Measurements from ENCODE around the gene SYNE3.

SYNE3 gene

DNA sequence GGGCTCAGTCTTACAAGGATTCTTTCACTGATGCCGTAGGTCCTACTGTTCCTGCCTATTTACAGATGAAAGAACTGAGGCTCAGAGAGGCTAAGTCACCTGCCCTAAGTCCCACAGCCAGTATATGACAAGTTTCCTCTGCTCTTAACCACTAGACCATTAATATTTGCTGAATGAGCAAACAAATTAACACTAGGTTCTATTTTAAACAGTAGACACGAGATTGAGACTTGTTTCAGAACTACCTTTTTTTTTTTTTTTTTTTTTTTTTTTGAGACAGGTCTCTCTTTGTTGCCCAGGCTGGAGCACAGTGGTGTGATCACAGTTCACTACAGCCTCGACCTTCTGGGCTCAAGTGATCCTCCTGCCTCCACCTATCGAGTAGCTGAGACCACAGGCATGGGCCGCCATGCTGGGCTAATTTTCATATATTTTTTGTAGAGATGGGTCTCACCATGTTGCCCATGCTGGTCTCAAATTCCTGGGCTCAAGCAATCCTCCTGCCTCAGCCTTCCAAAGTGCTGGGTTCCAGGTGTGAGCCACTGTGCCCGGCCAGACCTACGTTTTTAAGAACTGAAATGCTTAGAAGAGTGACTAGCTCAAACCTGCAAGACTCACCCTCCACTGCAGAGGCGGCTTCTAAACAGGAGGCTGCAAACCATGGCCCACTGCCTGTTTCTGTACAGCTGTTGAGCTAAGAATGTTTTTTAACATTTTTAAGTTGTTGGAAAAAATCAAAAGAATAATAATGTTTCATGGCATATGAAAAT lies 12.9 kb downstream of the SYNE3 start:
- no peak for DNase-seq

DNA sequence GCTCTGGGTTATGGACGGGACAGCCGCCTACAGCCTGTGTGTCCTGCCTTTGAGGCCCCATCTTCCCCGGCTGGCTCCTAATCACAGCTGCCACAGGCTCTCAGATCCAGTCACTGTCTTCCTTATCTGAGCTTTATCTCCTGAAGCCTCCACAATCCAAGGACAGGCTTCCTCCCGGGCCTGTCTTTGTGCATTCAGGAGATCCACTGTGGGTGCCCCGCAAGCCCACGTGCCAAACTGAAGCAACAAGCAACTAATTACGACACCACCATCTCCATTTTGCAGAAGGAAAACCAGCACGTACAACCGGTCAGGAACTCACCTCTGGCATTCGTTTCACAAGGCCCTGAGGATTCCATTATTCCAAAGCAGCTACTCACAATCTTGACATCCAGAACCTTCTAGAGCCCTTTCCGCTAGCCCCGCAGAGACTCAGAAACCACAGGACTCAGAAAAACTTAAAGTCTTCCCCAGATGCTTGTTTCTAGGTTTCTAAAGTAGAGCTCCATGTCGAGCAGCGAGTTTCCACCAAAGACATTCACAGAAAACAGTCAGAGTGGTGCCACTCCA lies 14.0 kb downstream of the SYNE3 start:
- no peak for DNase-seq

DNA sequence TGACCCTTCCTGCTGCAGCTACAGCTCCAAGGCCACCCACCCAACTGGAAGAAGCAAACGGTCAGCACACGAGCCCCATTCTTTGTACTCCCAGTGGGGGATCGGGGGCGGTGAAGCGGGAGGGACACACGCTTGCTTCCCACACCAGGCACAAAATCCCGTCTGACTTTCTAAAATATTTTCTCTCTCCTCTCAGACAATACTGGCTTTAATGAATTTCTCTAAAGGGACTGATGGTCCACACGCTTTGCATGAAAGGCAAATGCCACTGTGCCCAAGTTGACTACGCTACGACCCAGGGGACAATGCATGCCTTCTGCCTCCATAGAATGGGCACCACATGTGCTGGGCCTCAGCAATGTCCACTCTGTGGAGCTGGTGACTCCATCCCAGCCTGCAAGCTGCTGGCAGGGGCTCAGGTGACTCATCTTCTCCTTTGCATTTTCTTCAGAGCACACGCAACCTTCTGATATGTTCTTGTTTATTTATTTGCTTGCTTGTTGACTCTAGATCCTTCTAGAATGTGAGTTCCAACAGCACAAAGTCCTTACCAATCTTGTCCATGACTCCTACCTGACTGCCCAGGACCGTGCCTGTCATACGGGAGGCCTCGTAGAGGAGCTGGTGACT lies 15.6 kb downstream of the SYNE3 start:
- DNase-seq = no peak

DNA sequence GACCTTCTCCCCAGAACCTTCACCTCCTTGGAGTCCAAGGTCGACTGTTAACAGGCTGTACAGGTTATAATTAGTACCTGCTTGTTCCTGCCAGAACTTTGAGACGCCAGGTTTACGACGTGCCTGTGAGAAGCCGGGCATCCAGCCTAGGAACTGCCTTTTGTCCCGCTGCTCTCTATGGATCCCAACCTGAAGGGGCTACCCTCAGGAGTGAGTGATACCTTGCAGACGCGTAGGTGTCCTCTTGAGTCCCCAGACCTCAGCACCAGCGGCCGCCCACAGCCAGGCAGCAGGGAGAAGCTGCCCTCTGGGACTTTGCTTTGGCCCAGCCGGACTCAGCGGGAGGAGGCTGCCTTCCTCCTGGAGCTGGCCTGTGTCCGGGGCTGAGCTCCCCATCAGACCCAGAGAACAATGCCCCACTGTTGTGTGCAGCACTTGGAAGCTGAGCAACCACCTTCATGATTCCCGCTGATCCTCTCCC lies 16.2 kb downstream of the SYNE3 start:
- no peak for DNase-seq

DNA sequence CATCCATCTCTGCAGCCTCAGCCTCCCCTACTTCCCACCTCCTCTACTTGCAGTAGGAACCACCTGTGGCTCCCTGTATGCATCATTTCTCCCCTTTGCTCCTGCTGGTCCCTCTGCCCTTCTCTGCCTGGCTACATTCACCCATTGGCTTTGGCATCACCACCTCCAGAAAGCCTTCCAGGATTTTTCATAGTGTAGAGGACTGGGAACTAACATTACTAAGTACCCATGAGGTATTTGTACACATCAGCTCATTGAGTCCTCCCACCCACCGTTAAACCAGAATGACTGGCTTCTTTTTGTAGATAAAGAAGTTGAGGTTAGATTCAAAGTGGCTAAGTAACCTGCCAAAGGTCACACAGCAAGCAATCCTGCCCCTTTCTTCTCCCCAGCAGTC lies 17.1 kb downstream of the SYNE3 start:
- no peak for DNase-seq

DNA sequence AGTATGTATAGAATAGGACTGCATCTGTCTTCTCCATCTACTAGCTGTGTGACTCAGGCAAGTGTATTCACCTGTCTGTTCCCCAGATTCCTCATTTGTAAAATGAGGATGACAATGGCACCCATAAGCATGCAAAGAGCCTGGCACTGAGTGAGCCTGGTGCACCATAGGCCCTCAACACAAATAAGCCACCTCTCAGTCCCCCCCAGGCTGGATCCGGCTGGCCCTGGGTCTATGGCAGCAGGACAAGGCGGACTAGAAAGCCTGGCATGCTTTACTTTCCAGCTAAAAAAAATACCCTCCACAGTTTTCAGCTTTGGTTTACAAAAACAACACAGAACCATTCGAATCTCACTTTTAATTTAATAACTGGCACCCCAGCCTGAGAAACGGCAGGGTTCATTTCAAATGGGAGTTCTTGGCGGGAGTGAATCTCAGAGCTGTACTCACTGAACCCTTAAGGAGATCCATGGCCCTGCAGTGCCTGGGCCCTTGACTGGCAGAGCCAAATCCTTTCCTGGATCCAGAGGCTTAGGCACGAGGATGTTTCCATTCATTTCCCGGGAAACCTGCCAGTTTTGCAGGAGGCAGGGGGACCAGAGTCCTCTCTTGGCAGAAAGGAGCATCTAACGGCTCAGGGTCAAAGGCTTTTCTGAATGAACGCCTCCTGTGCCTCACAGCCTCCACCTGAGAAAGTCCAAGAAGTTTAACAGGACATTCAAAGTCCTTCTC lies 17.7 kb downstream of the SYNE3 start:
- DNase-seq = peak; percentile 79

DNA sequence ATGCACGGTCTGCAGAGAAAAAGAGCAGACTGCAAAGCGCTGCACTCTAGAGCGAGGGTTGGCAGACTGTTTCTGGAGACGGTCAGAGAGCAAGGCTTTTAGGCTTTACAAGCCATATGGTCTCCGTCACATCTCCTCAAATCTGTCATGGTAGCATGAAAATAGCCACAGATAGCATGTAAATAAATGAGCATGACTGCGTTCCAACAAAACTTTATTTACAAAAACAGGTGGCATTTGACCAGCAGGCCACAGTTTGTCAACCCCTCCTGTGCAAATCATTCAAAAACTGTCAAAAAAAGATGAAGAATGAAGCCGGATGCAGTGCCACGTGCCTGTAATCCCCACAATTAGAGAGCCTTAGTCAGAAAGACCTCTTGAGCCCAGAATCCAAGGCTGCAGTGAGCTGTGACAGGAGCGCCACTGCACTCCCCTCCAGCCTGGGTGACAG lies 18.9 kb downstream of the SYNE3 start:
- DNase-seq = no peak

DNA sequence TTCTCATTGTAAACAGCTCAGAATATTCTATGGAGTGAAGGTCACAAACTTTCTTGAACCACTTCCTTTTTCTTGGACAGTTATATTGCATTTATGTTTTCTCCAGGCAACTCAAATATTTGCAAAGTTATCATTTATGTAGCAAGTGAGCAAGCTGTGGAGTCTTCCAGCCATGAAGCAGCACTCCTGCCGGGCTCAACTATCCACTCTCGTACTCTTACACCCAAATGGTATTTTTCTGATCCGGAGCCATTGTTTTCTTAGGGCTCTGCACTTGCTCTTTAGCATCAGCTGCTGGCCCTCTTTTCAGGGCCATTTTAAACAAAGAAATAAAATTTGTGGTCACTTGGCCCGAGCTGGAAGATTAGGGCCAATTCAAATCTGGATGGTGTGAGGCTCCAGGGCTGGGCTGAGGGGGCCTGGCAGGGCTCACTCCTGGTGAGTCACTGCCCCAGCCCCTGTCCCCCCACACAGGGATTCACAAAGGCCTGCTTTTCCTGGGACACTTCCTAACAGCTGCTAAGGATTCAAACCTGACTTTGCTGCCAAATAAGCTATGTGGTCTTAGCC lies 19.7 kb downstream of the SYNE3 start:
- no peak for DNase-seq

DNA sequence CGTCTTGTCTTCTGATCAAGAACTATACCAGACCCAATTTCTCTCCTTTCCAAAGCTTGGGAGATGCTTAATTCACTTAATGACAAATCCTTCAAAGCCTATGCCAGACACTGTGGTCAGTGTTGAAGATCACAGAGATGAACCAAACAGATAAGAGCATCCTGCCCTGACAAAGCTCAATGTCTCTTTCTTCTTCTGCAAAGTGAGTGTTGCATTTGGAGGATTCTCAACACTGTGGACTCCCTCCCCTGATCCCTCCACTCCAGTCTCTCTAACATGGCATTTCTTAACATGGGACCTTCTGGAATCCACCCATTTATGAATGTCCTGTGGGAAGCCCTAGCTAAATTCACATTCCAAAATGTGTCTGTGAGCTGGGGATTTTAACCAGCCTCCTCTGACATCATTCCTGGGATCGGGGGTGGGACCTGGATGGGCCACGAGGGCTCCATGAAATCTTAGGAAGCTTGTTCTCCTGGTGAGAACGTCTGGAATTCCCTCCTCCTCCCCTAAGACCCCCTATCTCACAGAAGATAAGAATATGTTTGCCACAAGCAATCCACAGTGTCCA lies 20.3 kb downstream of the SYNE3 start:
- DNase-seq = no peak

DNA sequence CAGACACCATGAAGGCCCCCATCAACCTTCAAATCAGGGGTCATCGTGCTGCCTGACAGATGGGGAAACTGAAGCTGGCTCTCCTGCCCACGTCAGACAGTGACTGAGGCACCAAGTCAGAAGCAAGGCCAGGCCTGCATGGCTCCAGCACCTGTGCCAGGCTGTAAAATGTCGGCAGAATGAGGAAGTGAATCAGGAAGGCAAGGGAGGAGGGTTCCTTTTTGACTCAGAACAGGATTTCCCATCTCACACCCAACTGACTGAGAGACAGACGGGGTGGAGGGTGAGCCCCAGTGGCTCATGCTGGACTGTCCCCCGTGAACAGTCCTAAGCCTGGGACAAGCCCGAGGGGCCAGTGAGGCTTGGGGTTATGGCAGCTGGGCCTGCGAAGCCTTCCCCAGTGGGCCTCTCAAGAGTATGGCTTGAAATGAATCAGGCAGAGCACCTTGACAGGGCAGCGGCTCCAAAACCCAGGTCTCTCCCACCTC lies 20.9 kb downstream of the SYNE3 start:
- DNase-seq = no peak

DNA sequence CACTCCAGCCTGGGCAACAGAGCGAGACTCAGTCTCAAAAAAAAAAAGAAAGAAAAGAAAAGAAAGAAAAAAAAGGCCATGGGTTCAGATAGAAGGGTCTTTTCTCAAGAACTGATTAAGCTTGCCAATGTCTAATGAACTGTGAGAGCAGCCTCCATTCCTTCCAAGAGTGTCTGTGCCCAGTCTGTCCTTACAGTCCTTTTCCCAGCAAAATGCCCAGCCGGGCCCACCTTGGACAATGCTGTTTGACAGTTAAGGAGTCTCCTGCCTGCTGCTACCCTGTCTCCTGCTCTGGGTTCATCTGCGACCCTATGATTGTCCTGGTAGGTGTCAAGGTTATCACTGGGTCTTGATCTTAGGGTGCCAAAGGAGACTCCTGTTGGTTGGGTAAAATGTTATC lies 21.4 kb downstream of the SYNE3 start:
- DNase-seq = no peak

DNA sequence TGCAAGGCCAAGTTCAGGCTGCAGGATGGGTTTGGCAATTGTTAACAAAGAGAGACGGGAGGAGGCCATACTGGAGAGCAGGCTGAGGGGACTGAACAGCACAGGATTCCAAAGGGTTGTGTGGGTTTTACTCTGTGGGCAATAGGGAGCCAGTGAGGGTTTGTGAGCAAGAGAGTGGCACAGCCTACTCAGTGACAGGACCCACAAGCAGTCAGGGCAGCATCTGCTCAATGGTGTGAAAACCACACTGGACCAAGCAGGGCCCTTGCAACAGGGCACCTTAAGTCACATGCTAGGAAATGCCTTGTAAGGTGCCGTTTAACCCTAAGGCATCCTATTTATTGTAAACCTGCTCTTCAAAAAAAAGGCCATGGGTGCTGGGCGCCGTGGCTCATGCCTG lies 22.0 kb downstream of the SYNE3 start:
- DNase-seq = no peak

DNA sequence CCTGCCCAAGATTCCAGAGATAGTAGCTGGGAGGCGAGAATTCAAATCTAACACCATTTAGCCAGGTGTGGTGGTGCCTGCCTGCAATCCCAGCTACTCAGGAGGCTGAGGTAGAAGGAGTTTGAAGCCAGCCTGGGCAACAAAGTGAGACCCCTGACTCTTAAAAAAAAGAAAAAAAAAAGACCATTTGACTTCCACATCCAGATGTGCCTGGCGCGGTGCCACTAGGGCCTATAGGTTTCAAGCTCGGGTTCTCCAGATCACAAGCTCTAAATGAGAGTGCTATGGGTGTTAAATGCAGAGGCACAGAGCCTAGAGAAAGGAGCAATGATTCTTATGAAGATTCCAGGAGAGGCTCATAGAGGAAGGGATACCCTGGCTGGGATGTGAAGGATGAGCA lies 22.5 kb downstream of the SYNE3 start:
- no peak for DNase-seq

DNA sequence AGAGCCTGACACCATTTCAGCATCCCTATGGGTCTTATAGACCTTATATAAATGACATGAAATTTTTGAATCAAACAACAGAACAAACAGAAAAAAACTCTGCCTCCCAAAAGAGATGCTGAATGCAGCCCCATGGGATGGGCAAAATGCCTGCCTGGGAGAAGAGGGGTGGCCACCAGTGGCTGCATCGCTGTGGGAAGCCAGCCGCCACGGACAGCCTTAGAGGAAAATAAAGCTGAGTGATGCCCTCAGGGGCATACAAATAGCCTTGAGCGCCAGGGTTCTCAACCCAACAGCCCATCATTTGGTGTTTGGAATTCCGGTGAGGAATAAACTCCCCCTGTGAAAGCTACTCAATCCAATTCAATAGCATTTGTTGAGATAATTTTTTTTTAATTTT lies 22.9 kb downstream of the SYNE3 start:
- DNase-seq = no peak

DNA sequence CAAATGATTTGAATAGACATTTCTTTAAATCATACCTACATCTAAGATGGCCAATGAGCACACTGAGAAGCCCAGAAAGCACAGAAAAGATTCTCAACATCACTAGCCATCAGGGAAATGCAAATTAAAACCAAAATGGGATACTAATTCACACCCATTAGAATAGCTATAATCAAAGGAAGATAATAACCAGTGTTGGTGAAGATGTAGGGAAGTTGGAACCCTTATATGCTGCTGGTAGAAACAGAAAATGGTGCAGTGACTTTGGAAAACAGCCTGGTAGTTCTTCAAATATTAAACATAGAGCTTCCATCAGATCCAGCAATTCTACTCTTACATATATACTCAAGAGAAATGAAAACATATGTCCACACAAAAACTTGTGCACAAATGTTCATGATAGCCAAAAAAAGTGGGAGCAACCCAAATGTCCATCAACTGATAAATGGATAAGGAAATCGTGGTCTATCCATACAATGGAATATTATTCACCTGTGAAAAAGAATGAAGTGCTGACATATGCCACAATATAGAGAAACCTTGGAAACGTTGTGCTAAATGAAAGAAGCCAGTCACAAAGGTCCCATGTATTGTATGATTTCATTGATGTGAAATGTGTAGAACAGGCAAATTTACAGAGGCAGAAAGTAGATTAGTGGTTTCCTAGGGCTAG lies 24.4 kb downstream of the SYNE3 start:
- DNase-seq = no peak

DNA sequence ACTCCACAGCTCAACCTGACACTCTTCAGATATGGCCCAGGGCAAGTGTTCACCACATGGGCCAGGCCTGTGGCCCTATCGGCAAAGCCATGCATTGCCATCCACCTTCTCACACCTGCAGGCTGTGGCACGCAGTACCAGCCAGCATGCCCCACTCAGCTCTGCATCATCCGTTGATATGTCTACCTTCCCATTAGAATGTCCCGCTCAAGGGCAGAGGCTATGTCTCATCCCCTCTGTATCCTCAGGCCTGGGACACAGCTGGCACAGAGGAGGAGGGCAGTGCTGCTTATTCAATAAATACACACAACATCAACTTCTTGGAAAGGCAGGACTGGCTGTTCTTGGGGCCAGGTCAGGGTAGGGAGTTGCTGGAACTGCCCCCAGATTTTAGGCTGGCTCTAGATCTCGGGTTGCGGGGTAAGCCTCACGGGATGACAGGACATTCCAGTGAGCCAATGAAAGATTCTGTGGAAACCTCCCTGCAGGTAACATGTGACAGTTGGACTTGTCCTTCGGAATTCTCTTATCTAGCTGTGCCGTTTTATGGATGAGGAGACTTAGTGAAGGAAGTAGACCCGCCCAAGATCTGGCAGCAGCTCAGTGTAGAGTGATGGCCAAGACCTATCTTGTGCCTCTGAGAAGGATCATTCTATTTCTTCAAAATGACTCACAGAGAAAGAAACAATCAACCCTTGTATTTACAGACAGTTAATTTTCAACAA lies 25.6 kb downstream of the SYNE3 start:
- DNase-seq = no peak

DNA sequence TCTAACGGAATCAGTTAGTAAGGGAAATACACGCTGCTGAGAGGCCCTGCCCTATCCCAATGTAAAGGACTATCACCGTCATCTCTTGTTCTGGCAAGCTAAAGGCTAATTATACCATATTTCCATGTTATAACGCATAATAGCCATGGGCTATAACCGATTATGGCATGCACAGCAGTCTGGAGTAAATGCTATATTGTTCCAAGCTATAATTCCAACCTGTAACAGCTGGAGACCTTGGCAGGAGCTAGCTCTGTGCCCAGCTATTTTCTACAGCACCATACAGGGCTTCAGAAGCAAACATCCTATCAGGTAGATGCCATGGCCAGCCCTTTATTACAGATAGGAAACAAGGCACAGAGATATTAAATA lies 26.3 kb downstream of the SYNE3 start:
- no peak for DNase-seq

DNA sequence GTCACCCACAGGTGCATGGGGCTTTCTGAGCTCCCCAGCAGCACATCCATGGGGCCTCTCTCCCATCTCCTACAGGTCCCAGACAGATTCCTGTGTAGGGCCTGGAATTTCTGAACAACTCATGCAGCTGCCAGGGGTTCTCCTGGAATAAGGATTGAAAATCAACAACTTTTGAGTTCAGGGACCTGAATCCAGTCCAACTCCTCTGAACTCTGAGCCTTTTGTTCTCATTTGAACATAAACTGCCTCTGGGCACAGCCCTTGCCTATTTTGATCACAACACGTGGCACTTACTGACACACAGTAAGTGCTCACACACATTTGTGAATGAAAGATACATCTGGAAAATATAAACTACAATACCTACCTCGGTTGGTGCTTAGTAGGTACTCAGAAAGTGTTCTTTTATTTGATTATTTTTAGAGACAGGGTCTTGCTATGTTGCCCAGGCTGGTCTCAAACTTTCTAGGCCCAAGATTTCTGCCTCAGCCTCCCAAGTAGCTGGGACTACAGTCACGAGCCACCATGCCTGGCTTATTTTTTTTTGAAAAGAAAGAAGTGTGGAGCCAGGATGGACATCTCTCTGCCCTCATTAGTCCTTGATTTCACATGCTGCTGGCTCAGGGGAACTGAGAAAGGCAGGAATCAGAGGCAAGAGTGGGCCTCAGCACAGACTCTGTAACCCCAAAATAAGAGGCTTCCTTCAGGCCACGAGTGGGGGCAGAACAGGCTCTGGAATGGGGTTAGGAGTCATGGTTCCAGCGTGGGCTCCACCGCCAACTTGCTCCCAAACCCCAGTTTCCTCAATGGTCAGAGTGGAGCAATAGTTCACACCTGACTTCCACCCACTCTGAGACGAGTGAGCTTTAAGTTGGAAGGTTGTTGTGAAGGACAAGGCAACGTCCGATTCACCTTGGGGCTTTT lies 27.0 kb downstream of the SYNE3 start:
- DNase-seq = no peak

DNA sequence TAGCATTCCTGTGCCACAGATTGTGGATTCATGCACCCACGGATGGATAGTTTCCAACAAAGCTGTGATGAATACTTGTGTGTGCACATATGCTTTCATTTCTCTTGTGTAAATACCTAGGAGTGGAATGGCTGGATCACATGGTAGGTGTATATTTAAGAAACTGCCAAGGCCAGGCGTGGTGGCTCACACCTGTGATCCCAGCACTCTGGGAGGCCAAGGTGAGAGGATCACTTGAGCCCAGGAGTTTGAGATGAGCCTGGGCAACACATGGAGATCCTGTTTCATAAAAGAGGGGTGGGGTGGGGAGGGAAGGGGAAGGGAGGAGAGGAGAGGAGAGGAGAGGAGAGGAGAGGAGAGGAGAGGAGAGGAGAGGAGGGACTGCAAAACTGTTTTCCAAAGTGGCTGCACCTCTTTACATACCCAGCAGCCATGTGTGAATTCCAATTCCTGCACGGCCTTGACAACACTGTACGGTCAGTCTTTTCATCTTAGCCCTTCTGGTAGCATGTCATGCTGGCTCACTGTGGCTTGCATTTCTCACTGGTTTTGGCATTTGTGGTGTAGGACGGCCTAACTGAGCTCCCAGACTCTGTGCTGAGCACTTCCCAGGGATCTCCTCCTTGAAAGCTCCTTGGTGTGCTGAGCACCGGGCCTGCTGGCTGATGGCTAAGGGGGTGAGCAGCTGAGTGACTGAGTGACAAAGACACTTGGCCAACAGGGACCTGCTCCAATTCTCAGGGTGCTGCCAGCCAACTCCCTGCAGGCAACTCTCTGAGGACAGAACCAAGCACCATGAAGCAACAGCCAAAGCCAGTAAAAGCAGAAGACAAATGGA lies 27.9 kb downstream of the SYNE3 start:
- no peak for DNase-seq
